Glomerular endothelial cell (primary cell): ENCODE measurements around the gene CDH23. TPM values are rescaled to one million over a fixed set of nuclear protein-coding genes. Genes with fewer than 3 reads are reported as not detected.

ENCODE experiments used
- DNase-seq: peaks from one replicate; pipeline ENCODE4 v3.0.0-alpha.2; 2011; ENCODE audit warnings: low read depth, low spot score; ENCODE audit errors: extremely low read depth
- total RNA-seq: library from RNA; depleted of rRNA; stranded (reverse); fragments of >200 nt; gene quantifications from 2 replicates; pipeline ENCODE4 v1.2.3, GENCODE V29; 2015

Gene CDH23
- total RNA-seq, 1 donor from 2014 or later: not detected

- DNase-seq: no peak
These were observed 270.6 kb downstream of the CDH23 start for GRCh38 chr10:71667387-71667752.

DNA sequence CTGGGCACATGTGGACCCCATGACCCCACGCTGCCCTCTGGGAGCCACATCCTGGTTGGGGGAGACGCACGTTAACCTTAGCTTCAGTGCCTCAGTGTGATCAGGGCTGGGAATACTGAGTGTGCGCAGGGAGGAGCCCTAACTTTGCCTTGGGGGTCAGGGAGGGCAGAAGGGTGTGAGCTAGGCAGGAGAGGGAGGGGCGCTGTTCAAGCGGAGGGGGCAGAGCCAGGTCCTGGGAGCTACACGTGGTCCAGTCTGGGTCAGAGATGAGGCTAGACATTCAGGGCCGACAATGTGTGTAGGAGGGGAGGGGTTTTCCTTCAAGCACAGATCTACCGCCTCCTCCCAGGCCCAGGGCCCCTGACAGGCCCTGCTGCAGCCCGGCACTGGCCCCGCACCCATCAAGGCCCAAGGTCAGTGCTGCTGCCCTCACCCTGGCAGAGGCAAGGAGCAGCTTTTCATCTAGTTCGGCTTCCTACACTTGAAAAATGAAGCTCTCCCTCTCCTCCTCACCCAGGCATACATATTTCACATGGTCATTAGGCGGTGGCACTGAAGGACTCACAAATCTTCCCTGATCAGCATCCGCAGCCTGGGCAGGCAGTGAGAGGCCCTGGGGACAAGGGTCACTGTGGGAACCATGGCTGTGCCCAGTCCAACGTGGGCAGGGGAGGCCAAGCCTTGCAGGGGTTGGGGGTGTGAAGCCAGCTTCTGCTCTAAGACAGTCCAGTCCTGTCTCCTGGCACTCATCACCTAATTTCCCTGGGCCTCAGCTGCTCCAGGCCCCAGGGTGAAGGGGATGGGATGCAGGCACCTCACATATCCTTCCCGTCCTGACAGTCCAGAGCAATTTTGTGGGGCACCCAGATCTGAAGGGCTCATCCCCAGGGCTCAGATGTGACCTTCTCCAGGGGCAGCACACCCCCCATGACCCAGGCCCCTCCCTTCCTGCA is 275.6 kb downstream of the CDH23 start:
- DNase-seq: no peak

GRCh38 chr10:71675295-71675970 is 278.7 kb downstream of the CDH23 start:
- DNase-seq: no peak

GRCh38 chr10:71677261-71677660 is 280.5 kb downstream of the CDH23 start:
- no peak for DNase-seq

DNA sequence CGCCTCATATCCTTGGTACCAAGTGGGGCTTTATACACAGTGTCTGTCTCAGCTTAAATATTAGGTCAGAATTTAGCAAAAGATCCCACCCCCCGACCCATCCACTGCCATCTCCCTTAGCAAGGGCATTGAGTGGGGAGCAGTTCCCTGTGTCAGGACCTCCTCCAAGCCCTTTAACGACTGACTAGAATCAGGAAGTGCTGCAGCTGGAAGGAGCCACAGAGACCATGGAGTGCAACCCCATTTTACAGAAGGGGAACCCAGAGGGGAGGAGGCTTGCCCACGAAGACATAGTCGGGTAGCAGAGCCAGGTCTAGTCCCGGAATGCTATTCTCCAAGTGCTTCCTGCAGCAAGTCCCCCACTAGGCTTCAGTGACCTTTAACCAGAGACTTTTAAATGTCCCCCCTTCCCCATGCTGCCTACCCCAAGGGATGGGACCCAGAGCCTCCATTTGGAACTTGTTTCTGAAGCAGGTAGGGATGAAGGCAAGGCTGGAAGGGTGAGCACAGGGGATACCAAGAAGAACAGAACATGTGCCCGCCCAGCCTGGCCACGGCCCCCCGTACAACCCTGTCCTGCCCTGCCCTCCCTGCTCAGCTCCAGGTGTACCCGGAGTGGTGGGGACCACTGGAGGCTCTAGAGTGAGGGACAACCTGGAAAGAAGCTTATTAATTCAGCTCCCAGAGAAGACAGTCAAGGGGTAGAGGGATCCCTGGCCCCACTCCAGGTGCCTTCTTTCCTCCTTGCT is 281.5 kb downstream of the CDH23 start:
- no peak for DNase-seq

- DNase-seq: no peak
These were observed 282.7 kb downstream of the CDH23 start for GRCh38 chr10:71679425-71679824.

DNA sequence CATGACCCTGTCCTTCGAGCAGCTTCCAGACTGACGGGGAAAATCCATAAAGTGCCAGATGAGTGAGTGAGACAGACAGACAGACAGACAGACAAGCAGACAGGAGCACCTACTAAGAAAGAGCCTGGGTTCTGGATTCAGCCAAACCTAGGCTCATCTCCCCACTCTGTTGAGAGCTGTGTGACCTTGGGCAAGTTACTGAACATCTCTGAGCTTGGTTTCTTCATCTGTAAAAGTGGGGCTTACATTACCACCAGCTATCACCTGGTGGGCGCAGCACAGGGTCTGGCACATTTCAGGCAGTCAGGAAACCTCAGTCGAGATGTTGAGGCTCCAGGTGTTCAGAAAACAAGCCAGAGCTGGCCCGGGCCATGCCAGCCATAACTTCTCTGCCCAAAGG is 285.3 kb downstream of the CDH23 start:
- DNase-seq: no peak

DNA sequence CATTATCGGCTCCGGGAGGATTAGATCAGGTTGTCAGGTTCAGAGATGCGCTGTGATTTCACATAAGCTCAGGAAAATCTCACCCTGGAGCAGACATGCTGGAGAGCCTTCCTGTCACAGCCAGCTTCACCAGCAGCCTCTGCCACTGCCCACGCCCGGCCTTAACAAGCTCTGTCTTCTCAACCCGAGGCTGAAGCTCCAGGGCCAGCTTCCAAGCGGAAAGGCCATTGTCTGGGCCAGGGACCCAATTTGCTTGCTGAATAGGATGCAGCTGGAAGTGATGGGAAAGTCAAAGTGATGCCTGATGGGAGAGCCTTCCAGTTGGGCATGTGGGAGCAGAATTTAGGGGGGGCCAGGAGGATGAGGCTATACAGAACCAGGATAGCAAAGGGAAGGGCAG is 286.6 kb downstream of the CDH23 start:
- DNase-seq: no peak

GRCh38 chr10:71684356-71685173 is 287.8 kb downstream of the CDH23 start:
- DNase-seq: no peak

- no peak for DNase-seq
These were observed 289.0 kb downstream of the CDH23 start for GRCh38 chr10:71685554-71686232.

GRCh38 chr10:71687077-71687476 is 290.4 kb downstream of the CDH23 start:
- DNase-seq: no peak

DNA sequence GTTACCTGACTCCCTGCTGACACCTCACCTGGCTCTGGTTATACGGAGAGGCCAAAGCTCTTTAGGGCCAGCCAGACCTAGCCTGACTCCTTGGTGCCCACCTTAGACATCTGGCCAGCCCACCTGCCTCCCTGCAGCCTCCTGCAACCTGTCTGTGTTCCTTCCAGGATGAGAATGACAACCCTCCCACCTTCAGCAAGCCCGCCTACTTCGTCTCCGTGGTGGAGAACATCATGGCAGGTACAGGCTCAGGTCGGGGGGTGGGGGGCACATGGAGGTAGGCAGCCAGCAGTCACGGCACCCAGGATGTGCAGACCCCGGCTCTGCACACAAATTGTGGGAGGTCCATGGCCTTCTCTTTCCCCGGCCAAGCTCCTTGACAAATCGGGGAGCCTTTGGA is 290.8 kb downstream of the CDH23 start:
- no peak for DNase-seq

DNA sequence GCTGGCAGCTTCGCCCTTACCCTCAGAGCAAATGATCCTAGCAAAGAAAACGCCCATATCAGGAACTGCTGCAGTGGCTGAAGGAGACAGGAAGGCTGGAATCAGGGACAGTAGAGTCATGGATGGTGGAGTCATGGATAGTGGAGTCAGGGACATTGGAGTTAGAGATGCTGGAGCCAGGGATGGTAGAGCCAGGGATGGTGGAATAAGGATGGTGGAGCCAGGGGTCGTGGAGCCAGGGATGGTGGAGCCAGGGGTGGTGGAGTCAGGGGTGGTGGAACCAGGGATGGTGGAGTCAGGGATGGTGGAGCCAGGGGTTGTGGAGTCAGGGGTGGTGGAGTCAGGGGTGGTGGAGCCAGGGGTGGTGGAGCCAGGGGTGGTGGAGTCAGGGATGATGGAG is 291.5 kb downstream of the CDH23 start:
- no peak for DNase-seq

DNA sequence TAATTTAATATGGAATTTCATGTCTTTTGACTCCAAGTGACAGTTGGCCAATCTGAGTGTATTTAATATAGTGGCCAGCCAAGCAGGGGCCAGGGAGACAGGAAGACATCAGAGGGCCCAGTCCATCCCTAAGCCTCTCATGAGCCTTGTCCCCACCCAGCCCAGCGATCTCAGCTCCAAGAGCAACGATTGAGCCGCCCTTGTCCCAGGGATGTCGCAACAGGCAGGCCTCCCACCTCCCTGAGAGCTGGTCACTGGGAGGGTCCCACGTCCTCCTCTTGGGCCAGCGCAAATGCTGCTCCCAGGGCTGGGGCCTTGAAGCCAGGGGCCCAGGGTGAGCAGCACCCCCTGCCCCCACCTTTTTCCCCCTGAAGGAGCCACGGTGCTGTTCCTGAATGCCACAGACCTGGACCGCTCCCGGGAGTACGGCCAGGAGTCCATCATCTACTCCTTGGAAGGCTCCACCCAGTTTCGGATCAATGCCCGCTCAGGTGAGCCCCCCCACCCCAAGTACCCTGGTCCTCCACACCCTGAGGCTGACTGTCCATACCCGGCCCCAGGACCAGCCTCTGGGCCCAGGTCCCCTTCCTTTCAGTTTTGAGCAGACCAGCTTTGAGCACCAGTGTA is 293.5 kb downstream of the CDH23 start:
- DNase-seq: no peak

DNA sequence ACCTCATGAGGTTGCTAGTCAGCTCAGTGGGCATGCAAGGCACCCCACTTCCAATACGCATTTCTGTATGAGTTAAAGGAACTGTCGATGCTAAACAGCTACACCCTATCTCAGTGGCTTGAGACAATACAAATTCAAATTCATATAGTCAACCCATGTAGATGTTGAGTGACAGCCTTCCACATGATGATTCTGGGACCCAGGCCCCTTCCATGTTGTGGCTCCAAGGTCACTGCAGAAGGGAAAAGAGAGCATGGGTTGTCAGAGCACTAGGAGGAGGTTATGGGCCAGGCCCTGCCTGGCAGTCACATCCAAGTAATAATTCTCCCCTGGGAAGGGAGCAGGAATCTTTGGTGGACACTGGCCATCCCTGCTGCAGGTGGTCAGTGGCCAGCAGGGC is 294.7 kb downstream of the CDH23 start:
- DNase-seq: no peak

- DNase-seq: no peak
These were observed 296.0 kb downstream of the CDH23 start for GRCh38 chr10:71692598-71693306.

DNA sequence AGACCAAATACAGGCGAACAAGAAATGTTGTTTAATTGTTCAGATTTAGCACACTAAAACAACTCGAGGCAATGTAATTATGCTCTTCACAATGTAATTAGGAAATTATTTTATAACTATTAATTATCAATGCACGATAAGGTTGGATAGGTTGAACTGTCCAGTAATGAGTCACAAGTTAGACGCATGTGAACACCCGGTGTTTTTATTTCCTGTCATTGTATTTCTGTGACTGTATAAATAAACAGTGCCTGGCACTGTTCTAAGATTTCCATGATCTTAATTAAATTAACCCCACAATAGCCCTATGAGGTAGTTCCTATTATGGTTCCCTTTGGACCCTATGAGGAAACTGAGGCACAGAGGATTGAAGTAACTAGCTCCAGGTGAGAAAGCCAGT is 296.7 kb downstream of the CDH23 start:
- peak; percentile 78 for DNase-seq

GRCh38 chr10:71694039-71694501 is 297.4 kb downstream of the CDH23 start:
- DNase-seq: no peak

DNA sequence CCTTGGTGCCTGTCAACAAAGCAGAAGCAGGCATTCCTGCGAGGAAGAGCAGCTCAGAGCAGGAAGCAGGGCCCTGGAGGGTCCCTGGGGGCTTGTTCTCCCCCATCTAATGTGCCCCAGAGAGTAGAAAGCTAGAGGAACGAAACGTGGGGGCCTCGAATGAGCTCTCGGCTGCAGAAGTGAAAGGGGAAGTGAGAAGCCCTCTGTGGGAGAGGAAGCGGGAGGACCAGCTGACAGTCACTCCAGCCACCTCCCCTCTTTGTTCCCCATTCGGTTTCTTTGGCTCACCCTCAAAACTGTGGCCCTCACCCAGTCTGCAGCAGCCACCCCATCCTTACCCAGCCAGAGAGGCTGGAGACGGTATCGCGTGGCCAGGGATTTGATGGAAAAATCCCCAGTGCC is 297.8 kb downstream of the CDH23 start:
- DNase-seq: no peak
